Mesodermal cell (in vitro differentiated cells): Measurements from ENCODE around the gene FBXW7.
A peak's percentile ranks its signal among the peaks of the same experiment; 100 is the strongest.

ENCODE experiments used
- H3K27ac ChIP-seq: 2 replicates; pipeline ENCODE4 v1.7.0; 2013; ENCODE audit warnings: mild to moderate bottlenecking, low read depth, low read length, moderate library complexity; ENCODE audit not compliant: severe bottlenecking
- H3K36me3 ChIP-seq: 2 replicates; pipeline ENCODE4 v1.7.1; 2013; ENCODE audit warnings: mild to moderate bottlenecking, low read length, moderate library complexity; ENCODE audit not compliant: control insufficient read depth, insufficient read depth
- H3K4me1 ChIP-seq: one replicate; pipeline ENCODE4 v1.7.1; 2013; ENCODE audit warnings: mild to moderate bottlenecking, low read length; ENCODE audit not compliant: insufficient read depth, control insufficient read depth, poor library complexity, severe bottlenecking
- H3K4me3 ChIP-seq: 2 replicates; pipeline ENCODE4 v1.7.0; 2013; ENCODE audit warnings: low read length, control low read depth, mild to moderate bottlenecking; ENCODE audit not compliant: insufficient read depth, poor library complexity, severe bottlenecking; ENCODE audit errors: extremely low read depth
- H3K9me3 ChIP-seq: 2 replicates; pipeline ENCODE4 v1.7.1; 2013; ENCODE audit warnings: mild to moderate bottlenecking, low read length, moderate library complexity; ENCODE audit not compliant: control insufficient read depth
- WGBS, 2 experiments: methylation state at CpG; one replicate each; pipeline ENCODE4 v1.1.5; 2013; ENCODE audit warnings: missing lambda C conversion rate in 2 of 2; ENCODE audit not compliant: insufficient coverage in 2 of 2; 5-methylcytosine and 5-hydroxymethylcytosine counted together

Gene FBXW7

GRCh38 chr4:152468408-152468807 is 67.5 kb downstream of the FBXW7 start:
- no peaks in the 10 kb centered on the region for H3K9me3 ChIP-seq
- WGBS, 2 experiments = no CpG with 5 or more reads among the region's 1 CpG
- no peaks in the 10 kb centered on the region for H3K36me3 ChIP-seq
- H3K4me3 ChIP-seq = no peak overlapping the region
- H3K27ac ChIP-seq = no peak overlapping the region
- H3K4me1 ChIP-seq = peaks cover 14% of the 10 kb centered on the region

- H3K4me3 ChIP-seq = no peak overlapping the region
- H3K27ac ChIP-seq = no peak overlapping the region
- no peaks in the 10 kb centered on the region for H3K36me3 ChIP-seq
- no peaks in the 10 kb centered on the region for H3K9me3 ChIP-seq
- 96 to 98% methylated on average over 3 to 4 of the region's 4 CpGs for WGBS, 2 experiments
- peaks cover 24% of the 10 kb centered on the region for H3K4me1 ChIP-seq
Observed at GRCh38 chr4:152467101-152467500, 68.8 kb downstream of the FBXW7 start.

- Histone ChIP-seq H3K36me3 (no peaks in the 10 kb centered on the region), H3K27ac (no peak overlapping the region), H3K9me3 (no peaks in the 10 kb centered on the region), H3K4me1 (peaks cover 27% of the 10 kb centered on the region), H3K4me3 (no peak overlapping the region)
- 86 to 92% methylated on average over 2 of the region's 5 CpGs for WGBS, 2 experiments
Observed at GRCh38 chr4:152464030-152464823, 71.7 kb downstream of the FBXW7 start.

GRCh38 chr4:152463562-152463961 is 72.3 kb downstream of the FBXW7 start:
- no peaks in the 10 kb centered on the region for H3K9me3 ChIP-seq
- no peak overlapping the region for H3K4me3 ChIP-seq
- H3K4me1 ChIP-seq = peaks cover 27% of the 10 kb centered on the region
- H3K36me3 ChIP-seq = no peaks in the 10 kb centered on the region
- 100% methylated on average over 1 of the region's 2 CpGs; no CpG with 5 or more reads in 1 of the 2 experiments for WGBS, 2 experiments
- no peak overlapping the region for H3K27ac ChIP-seq

- Histone ChIP-seq H3K27ac (peak overlapping the region; percentile 57), H3K4me1 (peaks cover 27% of the 10 kb centered on the region), H3K9me3 (no peaks in the 10 kb centered on the region), H3K4me3 (no peak overlapping the region), H3K36me3 (no peaks in the 10 kb centered on the region)
- WGBS, 2 experiments = 70 to 100% methylated on average over 1 of the region's 1 CpG
Observed at GRCh38 chr4:152462695-152463094, 73.2 kb downstream of the FBXW7 start.

- H3K9me3 ChIP-seq = no peaks in the 10 kb centered on the region
- no peak overlapping the region for H3K4me3 ChIP-seq
- peaks cover 27% of the 10 kb centered on the region for H3K4me1 ChIP-seq
- 89 to 100% methylated on average over 1 to 2 of the region's 2 CpGs for WGBS, 2 experiments
- H3K27ac ChIP-seq = peak overlapping the region; percentile 2
- H3K36me3 ChIP-seq = no peaks in the 10 kb centered on the region
Observed at GRCh38 chr4:152462047-152462446, 73.8 kb downstream of the FBXW7 start.

- no peaks in the 10 kb centered on the region for H3K36me3 ChIP-seq
- WGBS, 2 experiments = 83% methylated on average over 1 of the region's 1 CpG; no CpG with 5 or more reads in 1 of the 2 experiments
- peaks cover 27% of the 10 kb centered on the region for H3K4me1 ChIP-seq
- no peak overlapping the region for H3K4me3 ChIP-seq
- no peak overlapping the region for H3K27ac ChIP-seq
- no peaks in the 10 kb centered on the region for H3K9me3 ChIP-seq
Observed at GRCh38 chr4:152460488-152460887, 75.4 kb downstream of the FBXW7 start.

GRCh38 chr4:152459326-152459725 is 76.6 kb downstream of the FBXW7 start:
- H3K4me1 ChIP-seq = peaks cover 21% of the 10 kb centered on the region
- H3K4me3 ChIP-seq = no peak overlapping the region
- no peaks in the 10 kb centered on the region for H3K9me3 ChIP-seq
- H3K27ac ChIP-seq = no peak overlapping the region
- WGBS, 2 experiments = 100% methylated on average over 1 of the region's 1 CpG
- H3K36me3 ChIP-seq = no peaks in the 10 kb centered on the region

- H3K9me3 ChIP-seq = no peaks in the 10 kb centered on the region
- 88% methylated on average over 1 of the region's 1 CpG for WGBS, 2 experiments
- H3K4me3 ChIP-seq = no peak overlapping the region
- no peaks in the 10 kb centered on the region for H3K36me3 ChIP-seq
- peaks cover 17% of the 10 kb centered on the region for H3K4me1 ChIP-seq
- H3K27ac ChIP-seq = no peak overlapping the region
Observed at GRCh38 chr4:152458801-152459302, 77.0 kb downstream of the FBXW7 start.

GRCh38 chr4:152456609-152457008 is 79.3 kb downstream of the FBXW7 start:
- Histone ChIP-seq H3K4me3 (no peak overlapping the region), H3K4me1 (no peaks in the 10 kb centered on the region), H3K36me3 (no peaks in the 10 kb centered on the region), H3K27ac (no peak overlapping the region), H3K9me3 (no peaks in the 10 kb centered on the region)
- WGBS, 2 experiments = 60% methylated on average over 1 of the region's 2 CpGs; no CpG with 5 or more reads in 1 of the 2 experiments

- WGBS, 2 experiments = 90 to 100% methylated on average over 1 of the region's 2 CpGs
- no peak overlapping the region for H3K4me3 ChIP-seq
- H3K27ac ChIP-seq = no peak overlapping the region
- H3K9me3 ChIP-seq = no peaks in the 10 kb centered on the region
- H3K36me3 ChIP-seq = no peaks in the 10 kb centered on the region
- no peaks in the 10 kb centered on the region for H3K4me1 ChIP-seq
Observed at GRCh38 chr4:152455311-152455710, 80.6 kb downstream of the FBXW7 start.
